ENCODE data around the gene EMX2. TPM values are rescaled to one million over a fixed set of nuclear protein-coding genes. Genes with fewer than 3 reads are reported as not detected.

The EMX2 gene
- total RNA-seq, 1 donor from 2014 or later, result not detected

GRCh38 chr10:117543225-117544003 is 868 bp downstream of the EMX2 start:
- DNase-seq (ENCODE audit: low spot score) (no peak), ATAC-seq (no peak)

GRCh38 chr10:117544004-117544701 is 1.6 kb downstream of the EMX2 start:
- DNase-seq (ENCODE audit: low spot score) (no peak), ATAC-seq (peak; percentile 15)

GRCh38 chr10:117544711-117545140 is 2.2 kb downstream of the EMX2 start:
- ATAC-seq (no peak), DNase-seq (ENCODE audit: low spot score) (no peak)

GRCh38 chr10:117545141-117546019 is 2.8 kb downstream of the EMX2 start:
- peak; percentile 50 for ATAC-seq
- DNase-seq (ENCODE audit: low spot score), result no peak

DNA sequence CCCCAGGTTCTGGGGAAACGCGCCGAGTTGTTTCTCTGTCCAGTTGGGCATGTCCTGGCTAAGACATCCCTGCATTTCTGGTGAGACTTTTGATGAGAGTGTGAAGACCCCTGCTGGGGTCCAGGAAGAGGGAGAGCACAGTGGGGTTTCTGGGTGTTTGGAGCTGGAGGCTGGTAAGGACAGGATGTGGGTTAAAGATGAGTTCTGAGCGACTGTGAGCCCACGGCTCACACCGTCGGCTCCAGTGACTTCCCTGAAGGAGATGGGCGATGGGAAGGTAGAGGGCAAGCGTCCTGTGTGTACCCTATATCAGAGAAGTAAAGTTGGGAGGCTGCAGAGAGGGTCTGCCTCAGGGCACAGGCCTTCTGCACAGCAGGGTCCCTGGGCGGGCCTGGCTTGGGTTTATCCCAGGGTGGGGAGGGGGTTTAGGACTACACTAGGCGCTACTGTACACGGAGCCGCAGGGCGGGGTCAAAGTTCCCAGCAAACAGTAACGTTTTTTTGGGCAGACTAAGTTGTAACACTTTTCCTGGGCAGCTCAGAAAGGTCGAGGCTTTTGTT is 3.6 kb downstream of the EMX2 start:
- DNase-seq (ENCODE audit: low spot score), result no peak
- ATAC-seq, result no peak

GRCh38 chr10:117546581-117547015 is 4.1 kb downstream of the EMX2 start:
- DNase-seq (ENCODE audit: low spot score), result no peak
- no peak for ATAC-seq

DNA sequence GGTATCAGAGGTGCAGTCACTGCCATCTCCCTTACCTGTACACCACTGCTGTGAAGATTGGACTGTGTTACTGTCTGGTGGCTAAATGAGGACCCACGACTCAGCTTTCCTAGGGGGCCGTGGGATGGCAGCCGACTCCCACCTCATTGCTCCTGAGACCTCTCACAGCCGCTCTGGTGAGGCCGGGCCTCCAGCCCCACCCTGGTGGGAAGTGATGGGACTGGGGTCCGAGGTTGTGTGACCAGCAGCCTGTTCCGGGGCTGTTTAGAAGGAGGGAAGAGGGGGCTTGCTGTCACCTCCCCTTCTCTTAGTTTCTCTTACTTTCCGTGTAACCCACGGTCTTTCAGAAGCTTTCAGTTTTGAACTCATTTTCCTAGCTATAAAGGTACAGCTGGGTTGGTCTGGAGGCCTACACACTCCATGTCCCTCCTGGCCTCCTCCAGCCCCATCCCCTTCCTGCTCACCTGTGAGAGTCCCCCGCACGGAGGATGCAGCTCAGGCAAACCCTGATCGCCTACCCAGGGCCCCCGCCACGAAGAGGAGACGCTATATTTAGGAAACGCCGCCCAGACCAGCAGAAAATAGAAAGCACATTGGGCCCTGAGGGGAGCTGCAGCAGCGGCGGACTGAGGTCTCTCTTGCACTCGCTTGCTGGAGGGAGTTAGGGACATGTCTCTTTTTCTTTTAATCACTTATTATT is 4.6 kb downstream of the EMX2 start:
- DNase-seq (ENCODE audit: low spot score), result no peak
- ATAC-seq, result no peak

- DNase-seq (ENCODE audit: low spot score), result no peak
- ATAC-seq, result no peak
Observed at GRCh38 chr10:117547716-117548668, 5.4 kb downstream of the EMX2 start.

DNA sequence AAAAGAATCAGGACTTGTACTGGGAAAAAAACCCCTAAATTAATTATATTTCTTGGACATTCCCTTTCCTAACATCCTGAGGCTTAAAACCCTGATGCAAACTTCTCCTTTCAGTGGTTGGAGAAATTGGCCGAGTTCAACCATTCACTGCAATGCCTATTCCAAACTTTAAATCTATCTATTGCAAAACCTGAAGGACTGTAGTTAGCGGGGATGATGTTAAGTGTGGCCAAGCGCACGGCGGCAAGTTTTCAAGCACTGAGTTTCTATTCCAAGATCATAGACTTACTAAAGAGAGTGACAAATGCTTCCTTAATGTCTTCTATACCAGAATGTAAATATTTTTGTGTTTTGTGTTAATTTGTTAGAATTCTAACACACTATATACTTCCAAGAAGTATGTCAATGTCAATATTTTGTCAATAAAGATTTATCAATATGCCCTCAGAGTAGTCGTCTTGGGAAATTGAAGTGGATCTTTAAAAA is 6.6 kb downstream of the EMX2 start:
- ATAC-seq (no peak), DNase-seq (ENCODE audit: low spot score) (no peak)

- ATAC-seq, result no peak
Observed at GRCh38 chr10:117550076-117550475, 7.5 kb downstream of the EMX2 start.

GRCh38 chr10:117550599-117551329 is 8.2 kb downstream of the EMX2 start:
- no peak for DNase-seq (ENCODE audit: low spot score)

More at GRCh38 chr10:117550076-117550475, 7.5 kb downstream of the EMX2 start:
- no peak for DNase-seq (ENCODE audit: low spot score)

DNA sequence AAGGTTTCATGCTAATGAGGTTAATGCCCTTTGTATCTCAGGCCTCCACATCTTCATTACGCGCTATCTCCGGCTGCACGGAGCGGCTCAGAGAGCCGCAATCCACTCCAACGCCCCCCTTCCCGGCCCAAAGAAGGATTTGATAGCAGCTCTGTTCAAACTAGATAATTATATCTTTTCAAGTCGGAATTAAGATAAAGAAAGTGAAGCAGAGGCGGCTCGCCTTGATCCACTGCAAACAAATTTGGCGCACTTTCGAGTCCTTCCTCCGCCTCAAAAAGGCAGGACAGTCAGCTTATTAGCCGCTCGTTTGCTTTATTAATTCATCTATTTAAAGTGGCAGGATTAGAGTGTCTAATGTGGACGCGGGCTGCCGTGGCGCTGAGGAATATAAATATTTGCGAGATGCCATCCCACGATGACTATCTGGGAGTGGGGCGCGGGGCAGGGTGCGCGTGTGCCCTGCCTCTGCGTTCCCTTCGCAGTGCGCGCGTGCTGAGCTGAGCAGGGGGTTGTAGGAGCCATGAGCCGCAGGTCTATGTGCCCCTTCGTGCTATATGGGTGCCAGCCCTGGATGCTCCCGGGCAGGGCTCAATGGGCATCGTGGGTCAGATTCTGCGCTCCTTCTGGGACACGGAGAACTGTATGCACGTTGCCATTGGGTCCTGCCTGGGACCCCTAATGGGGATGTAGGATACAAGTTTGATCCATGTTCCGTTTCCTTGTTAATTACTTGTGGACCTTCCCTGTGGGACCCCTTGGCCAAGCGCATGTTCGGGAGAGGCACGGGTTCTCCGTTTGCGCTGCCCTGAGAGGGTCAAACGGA is 9.0 kb downstream of the EMX2 start:
- ATAC-seq, result no peak
- DNase-seq (ENCODE audit: low spot score), result no peak

More at GRCh38 chr10:117550599-117551329, 8.2 kb downstream of the EMX2 start:
- no peak for ATAC-seq

DNA sequence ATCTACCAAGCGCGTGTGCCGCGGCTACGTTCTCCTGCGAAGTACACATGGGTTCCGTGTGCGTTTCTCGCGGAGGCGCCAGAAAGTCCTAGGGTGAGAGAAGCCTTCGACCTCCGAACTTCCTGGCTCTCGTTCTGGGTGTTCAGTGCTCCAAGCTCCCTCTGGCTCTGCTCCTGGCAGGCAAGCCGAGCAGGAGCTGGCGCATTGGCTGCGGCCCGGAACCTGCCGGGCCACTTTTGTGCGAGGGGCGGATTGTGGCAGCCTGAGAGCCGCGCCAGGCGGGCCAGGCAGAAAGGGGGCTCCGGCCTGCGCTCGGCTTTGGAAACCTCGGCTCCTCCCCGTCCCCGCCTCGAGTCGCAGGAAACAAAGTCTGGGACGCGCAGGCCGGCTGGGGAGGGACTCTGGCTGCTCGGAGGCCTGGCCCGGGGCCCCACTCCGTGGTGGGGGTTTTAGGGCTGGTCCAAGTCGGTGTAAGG is 9.6 kb downstream of the EMX2 start:
- ATAC-seq, result peak; percentile 46

DNA sequence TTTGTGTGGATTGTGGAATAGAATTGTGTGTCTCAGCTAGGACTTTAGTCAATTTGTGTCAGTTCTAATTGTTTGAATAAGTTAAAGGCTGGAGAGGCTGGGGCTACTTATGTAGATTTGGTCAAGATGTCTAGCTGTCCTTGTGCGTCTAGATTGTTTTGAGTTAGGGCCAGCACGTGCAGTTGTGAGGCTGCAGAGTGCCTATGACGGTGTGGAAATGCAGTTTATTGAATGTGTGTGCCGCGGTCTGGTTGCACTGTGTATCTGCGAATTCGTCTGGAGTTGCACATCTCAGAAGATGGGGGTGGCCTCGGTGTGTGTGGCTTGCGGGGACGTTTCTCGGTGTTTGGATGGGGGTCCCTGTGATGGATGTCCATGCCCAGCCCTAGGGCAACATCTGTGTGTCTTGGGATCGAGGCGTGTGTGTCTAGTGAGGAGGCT is 10.2 kb downstream of the EMX2 start:
- ATAC-seq (no peak), DNase-seq (ENCODE audit: low spot score) (no peak)

More for the DNA sequence above, 9.6 kb downstream of the EMX2 start:
- no peak for DNase-seq (ENCODE audit: low spot score)

GRCh38 chr10:117553142-117553814 is 10.7 kb downstream of the EMX2 start:
- ATAC-seq, result no peak
- no peak for DNase-seq (ENCODE audit: low spot score)

DNA sequence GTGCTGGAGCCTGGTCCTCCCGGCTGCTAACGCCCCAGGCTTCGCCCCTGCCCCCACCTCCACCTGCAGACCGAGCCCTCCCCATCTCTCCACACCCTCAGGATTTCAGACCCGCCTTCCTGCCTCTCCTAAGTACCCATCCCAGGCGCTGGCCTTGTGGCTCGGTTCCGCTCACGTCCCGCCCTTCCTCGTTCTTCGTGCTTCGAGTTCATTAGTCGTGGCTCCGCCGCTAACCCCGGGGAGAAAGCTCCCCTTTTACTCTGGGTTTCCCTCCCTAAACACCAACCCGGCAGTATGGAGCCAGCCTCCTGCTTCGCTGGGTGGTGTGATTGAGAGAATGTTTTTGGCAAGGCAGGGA is 11.2 kb downstream of the EMX2 start:
- ATAC-seq (no peak), DNase-seq (ENCODE audit: low spot score) (no peak)
